Spleen (tissue), 7 donors: ENCODE measurements around the gene PIK3CG.

ENCODE experiments used
- POLR2A ChIP-seq, 3 donors: fragments of 450-650 bp; IDR thresholded peaks; one replicate each; pipeline ENCODE4 v1.5.1; 2017; ENCODE audit warnings: antibody characterized with exemption in 3 of 3, mild to moderate bottlenecking in 1 of 3
- TF ChIP-seq, protein P1 (sequence below), 11 experiments: fragments of 200-600 bp in 7 of 11; fragments of 450-650 bp in 4 of 11; sonication (generic) in 4 of 11; IDR thresholded peaks in 8 of 11; conservative IDR thresholded peaks in 3 of 11; 1 replicate in 7 of 11; 2 replicates in 4 of 11; pipeline versions ENCODE4 v1.4.0 to v1.8.0; 2016 to 2021; ENCODE audit warnings: antibody characterized with exemption in 11 of 11, inconsistent platforms in 4 of 11, mild to moderate bottlenecking in 1 of 11
- donor health status: DM: no; HTN: no; CAD: no; lungs with moderate emphysema.
- donor health status: DM: no; HTN: no; CAD: no.
- donor health status: DM: no; HTN: no; CAD: no.

DNA sequence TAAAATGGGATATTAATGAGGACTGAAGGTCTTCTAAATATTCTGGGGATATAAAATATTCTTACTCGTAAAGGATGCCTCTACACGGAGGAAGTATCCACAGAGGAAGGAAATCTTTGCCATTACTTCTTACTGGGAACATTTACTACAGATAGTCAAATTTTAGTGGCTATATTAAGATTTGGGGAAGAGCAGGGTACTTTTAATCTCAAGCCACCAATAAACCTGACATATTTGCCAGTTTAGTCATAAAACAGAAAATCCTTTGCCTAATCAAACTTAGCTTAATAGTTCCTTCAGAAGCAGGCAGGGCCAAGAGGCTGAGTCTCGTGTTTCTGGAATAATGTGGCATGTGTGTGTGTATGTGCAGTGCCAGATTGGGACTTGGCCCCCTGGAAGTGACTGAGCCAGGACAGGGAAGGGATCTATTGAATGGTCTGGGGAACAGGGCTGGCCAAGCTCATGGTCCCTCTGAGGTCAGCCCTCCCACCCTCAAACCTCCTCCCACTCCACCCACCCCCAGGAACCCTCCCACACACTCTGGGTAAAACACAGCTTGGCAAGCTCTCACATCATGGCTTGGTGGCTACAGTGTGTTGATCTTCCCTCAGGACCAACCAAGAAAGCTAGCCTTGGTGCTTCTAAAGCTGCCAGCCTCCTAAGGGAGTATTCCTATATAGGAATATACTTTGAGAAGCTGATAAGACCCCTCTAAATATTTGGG, 1.6 kb upstream of the PIK3CG start:
- no peak for TF ChIP-seq POLR2A (IDR thresholded peaks at IDR 0.05)
- TF ChIP-seq, protein P1, sequence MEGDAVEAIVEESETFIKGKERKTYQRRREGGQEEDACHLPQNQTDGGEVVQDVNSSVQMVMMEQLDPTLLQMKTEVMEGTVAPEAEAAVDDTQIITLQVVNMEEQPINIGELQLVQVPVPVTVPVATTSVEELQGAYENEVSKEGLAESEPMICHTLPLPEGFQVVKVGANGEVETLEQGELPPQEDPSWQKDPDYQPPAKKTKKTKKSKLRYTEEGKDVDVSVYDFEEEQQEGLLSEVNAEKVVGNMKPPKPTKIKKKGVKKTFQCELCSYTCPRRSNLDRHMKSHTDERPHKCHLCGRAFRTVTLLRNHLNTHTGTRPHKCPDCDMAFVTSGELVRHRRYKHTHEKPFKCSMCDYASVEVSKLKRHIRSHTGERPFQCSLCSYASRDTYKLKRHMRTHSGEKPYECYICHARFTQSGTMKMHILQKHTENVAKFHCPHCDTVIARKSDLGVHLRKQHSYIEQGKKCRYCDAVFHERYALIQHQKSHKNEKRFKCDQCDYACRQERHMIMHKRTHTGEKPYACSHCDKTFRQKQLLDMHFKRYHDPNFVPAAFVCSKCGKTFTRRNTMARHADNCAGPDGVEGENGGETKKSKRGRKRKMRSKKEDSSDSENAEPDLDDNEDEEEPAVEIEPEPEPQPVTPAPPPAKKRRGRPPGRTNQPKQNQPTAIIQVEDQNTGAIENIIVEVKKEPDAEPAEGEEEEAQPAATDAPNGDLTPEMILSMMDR (IDR thresholded peaks at IDR 0.05 in 8 of 11, conservative IDR thresholded peaks at IDR 0.05 in 3 of 11) = no peak
